ENCODE measurements around the gene DOCK2.
"Not testable (repeated sequence)": the region's sequence is repeated elsewhere in the genome, so short reads cannot be mapped to it uniquely, and the experiment has no call there.

Gene DOCK2

DNA sequence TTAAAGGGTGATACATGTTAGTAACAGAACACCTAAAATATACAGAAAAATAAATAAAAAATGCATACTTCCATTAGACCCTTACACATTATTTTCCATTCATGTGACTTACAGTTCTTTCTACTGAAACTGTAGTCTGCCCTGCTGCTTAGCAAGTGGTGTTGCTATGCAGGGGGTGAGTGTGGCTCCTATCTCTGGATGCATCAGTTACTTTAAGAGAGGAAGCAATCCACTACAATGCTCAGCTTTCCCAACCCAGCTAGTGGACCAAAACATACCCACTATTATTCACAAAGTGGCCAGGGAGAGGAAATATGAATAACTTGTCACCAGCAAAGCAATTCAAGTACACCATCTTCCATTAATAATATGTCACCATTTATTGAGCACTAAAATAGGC lies 121.8 kb downstream of the DOCK2 start:
- DNase-seq (ENCODE audit: low read depth), result no peak

GRCh38 chr5:169760229-169760628 lies 123.2 kb downstream of the DOCK2 start:
- DNase-seq (ENCODE audit: low read depth), result no peak

GRCh38 chr5:169762338-169763095 lies 125.4 kb downstream of the DOCK2 start:
- no peak for DNase-seq (ENCODE audit: low read depth)

GRCh38 chr5:169763376-169764017 lies 126.4 kb downstream of the DOCK2 start:
- no peak for DNase-seq (ENCODE audit: low read depth)

GRCh38 chr5:169764018-169764378 lies 126.9 kb downstream of the DOCK2 start:
- DNase-seq (ENCODE audit: low read depth), result no peak

DNA sequence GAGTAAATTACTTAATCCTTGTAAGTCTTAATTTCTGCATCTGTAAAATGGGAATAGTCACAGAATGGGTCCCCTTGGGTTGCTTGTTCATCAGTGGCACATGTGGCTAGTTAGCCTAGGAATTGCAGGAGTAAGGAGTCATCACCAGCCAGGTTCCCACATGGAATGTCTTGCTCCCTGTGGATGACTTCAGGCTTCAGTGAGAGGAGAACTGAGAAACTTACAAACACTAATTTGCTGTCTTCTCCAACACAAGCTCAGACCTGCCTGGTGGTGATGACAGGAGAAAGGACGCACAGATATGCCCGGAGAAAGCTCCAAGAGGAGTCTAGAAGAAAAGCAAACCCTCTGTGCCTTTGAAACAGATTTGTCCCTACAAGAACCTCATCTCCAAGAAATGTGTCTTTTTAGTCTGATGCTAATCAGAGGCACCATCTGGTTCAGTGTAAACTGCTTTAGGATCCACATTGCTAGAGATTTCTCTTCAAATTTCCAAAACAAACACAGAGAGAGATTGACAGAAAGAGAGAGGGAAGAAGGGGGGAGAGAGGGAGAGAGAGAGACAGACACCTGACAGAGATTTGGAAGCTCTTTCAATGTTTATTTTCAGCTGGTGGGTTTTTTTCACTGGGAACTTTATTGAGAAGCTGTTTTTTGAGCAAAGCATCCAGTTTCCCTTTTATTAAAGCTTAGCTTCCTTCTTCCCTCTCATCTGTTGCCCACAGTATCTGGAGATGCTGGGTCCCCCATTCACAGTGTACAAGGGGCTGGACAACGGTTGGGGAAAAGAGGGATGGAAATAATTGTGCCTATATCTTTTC lies 128.3 kb downstream of the DOCK2 start:
- DNase-seq (ENCODE audit: low read depth), result no peak

DNA sequence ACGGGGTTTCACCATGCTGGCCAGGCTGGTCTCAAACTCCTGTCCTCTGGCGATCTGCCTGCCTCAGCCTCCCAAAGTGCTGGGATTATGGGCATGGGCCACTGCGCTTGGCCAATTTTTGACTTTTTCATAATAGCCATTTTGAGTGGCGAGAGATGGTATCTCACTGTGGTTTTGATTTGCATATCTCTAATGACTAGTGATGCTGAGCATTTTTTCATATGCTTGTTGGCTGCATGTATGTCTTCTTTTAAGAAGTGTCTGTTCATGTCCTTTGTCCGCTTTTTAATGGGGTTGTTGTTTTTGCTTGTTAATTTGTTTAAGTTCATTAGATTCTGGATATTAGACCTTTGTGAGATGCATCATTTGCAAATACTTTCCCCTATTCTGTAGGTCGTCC lies 129.9 kb downstream of the DOCK2 start:
- not testable (repeated sequence) for DNase-seq (ENCODE audit: low read depth)

DNA sequence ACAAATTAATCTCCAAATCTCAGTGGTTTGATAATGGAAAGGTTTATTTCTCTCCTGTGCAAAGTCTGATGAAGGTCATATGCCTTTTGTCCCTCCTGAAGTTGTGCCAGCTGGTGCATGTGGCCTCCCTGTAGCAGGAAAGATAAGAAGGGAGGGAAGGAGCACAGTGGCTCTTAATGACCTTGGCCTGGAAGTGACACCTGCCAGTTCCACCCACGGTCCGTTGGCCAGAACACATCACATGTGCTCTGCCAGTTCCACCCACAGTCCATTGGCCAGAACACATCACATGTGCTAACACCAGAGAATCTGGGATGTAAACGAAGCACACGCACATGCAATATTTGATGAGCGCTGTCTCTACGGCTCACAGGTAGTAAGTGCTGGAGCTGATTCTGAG lies 130.9 kb downstream of the DOCK2 start:
- no peak for DNase-seq (ENCODE audit: low read depth)

DNA sequence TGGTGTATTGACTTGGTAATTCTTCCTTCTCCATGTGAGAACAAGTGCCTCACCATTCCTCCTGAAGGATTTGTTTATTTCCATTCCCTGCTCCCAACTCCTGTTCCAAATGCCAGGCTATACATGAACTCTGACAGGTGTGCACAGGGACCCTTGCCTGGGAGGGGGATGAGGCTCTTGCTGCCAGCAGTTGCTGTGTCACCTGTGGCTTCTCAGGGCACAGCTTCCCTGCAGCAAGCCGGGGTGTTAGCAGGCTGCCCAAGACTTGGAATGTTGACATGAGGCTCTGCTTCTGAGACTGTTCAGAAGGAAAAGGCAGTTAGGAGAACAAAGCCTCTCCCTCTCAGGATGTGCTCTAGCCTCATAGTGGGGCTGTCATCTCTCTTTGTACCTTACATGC lies 131.3 kb downstream of the DOCK2 start:
- DNase-seq (ENCODE audit: low read depth), result no peak

- no peak for DNase-seq (ENCODE audit: low read depth)
Measured at GRCh38 chr5:169770109-169770508, 133.0 kb downstream of the DOCK2 start.

DNA sequence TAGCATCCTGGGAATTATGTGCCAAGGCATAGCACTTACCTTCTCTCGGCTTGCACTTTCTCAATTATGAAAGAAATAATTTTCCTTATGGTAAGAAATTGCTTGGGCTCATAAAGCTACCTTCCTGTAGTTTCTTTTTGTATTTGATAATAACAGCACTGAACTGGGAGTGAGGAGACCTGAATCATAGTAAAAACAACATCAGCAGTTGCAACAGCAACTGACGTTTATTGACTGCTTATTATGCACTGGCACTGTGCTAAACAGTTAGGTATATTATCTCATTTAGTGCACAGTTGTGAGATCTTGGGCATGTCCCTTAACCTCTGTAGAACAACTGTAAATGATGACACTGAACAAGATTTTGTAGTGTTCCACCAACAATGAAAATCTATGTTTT lies 135.2 kb downstream of the DOCK2 start:
- DNase-seq (ENCODE audit: low read depth), result no peak

DNA sequence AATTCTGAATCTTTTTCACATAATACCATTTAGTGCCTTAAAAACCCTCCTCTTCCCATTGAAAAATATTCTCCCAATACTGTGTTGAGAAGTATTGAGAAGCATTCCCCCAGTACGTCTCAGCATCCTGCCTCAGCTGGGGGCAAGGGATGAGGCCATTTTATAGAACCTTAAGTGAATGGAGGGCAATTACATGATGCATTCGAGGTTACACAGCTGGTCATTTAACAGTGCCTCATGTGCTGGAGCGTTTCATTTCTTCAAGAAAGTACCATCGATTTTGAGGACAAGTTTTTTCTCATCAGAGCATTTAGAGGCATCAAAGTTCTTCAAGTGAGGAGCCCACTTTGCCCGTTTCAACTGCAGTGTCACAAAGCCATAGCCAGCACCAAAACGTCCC lies 135.6 kb downstream of the DOCK2 start:
- DNase-seq (ENCODE audit: low read depth), result no peak

- no peak for DNase-seq (ENCODE audit: low read depth)
Measured at GRCh38 chr5:169777159-169777558, 140.1 kb downstream of the DOCK2 start.

DNA sequence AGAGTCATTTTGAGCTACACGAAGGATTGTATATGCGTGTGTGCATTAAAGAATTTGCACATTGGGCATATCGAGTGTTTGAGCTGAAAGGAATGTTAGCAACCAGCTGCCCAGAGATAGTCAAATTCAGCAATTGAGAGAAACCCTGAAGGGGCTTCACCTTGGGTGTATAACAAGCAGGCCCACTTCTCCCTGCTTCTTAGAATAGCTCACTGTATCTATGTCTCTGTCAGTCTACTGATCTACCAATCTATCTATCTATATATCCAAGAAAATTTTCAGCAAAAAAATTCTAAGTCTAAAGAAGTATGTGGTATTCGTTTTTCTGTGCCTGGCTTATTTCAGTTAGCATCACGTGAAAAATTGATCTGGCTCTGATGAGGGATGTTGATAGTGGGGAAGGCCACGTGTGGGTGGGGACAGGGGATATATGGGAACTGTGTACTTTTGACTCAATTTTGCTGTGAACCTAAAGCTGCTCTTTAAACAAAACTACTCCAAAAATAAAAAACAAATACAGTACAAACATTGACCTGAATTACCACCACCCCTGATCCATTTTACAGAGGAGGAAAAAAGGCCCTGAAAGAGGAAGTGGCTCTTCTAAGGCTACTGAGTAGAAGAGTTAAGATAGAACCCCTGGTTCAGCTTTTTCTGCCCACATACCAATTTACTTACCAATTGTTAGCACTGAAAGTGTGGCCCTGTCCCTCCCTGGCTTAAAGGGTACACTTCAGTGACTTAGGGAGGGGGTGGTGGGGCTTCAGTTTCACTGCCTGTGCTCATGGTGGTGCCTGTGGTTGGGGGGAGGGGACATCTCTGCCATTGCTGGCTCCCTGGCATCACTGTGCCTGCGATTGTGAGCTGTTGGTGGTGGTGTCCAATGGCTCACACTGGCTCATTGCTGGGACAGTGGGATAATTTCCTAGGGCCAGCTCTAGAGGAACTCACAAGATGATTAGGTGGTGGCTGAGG lies 141.8 kb downstream of the DOCK2 start:
- no peak for DNase-seq (ENCODE audit: low read depth)

DNA sequence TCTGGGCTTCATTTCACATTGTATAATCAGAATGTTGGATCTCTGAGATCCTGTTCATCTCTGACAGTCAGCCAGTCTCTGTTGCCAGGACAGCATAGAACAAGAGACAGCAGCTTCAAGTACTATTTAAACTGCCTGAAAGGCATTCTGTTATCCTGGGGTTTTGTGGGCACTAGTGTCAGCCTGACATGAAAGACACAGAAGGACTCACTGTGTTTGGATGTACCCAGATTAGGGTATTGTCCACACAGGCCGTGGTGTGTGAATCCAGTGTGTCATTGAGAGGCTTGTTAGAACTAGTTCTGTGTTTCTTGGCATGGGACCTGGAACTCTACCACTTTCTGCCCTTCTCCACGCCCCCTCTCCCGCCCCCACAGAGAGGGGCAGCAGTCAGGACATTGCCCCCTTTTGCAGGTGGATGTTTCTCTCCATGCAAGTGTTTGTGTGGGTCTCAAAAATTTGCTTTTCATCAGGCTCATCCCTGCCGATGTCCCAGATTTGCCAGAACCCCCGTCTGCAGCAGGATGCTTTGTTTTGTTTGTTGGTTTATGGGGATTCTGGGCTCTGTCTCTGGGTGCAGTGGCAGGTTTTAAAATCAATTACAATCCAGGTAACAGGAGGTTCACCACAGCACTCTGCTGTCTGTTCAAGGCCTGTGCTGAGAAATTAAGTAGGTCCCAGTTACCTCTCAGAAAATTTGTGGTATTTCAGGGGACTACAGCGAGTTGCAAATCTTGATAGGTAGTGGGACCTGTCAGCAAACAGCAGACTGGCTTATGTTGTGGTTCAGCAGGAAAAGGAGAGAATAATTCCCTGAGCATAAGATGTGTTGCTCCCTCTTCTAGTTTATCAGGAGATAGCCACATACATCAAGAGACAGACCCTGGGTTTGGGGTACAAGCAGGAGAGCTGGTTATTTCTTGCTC lies 144.6 kb downstream of the DOCK2 start:
- no peak for DNase-seq (ENCODE audit: low read depth)

GRCh38 chr5:169785771-169786618 lies 148.9 kb downstream of the DOCK2 start:
- no peak for DNase-seq (ENCODE audit: low read depth)

DNA sequence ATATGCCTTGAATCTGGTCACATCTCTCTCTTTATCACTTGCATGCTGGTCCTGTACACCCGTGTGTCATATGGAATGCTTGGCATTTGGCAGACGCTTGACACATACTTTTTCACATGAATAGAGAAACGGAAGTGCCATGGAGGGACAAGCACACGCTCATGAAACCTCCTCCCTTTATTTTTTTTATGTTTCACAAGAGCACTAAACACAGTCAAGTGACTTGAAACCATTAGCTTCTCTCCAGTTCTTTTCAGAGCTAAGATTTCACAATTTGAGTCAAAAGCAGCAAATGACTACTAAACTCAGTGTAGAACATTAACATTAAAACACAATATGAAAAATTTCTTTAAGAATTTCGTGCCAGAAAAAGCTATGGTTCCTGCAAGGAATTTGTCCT lies 151.1 kb downstream of the DOCK2 start:
- no peak for DNase-seq (ENCODE audit: low read depth)

- DNase-seq (ENCODE audit: low read depth), result no peak
Measured at GRCh38 chr5:169789417-169789940, 152.4 kb downstream of the DOCK2 start.

GRCh38 chr5:169791251-169791650 lies 154.2 kb downstream of the DOCK2 start:
- DNase-seq (ENCODE audit: low read depth), result no peak

GRCh38 chr5:169795338-169795737 lies 158.3 kb downstream of the DOCK2 start:
- DNase-seq (ENCODE audit: low read depth), result no peak

Data from stimulated activated CD8-positive, alpha-beta memory T cell treated with anti-CD3 and anti-CD28 coated beads, Interleukin-7, amount 100 ng/mL, for 24 hours (primary cell).